Endothelial cell of umbilical vein (primary cell): Measurements from ENCODE around the gene LRRC28.

Experiments used
- CTCF ChIP-seq, 2 donors: IDR thresholded peaks; 1 replicate in 1 of 2; 2 replicates in 1 of 2; pipeline ENCODE4 v1.5.1; 2011; ENCODE audit warnings: low read length in 2 of 2, mild to moderate bottlenecking in 2 of 2, moderate library complexity in 2 of 2, control low read depth in 1 of 2, inconsistent platforms in 1 of 2, low read depth in 1 of 2; ENCODE audit not compliant: insufficient read depth in 1 of 2; ENCODE audit errors: extremely low read depth in 1 of 2
- FOS ChIP-seq: IDR thresholded peaks from 2 replicates; pipeline ENCODE4 v1.6.1; 2011; ENCODE audit warnings: mild to moderate bottlenecking, low read length, moderate library complexity, borderline replicate concordance; ENCODE audit not compliant: insufficient read depth
- MAX ChIP-seq: IDR thresholded peaks from 2 replicates; pipeline ENCODE4 v1.6.1; 2011; ENCODE audit not compliant: insufficient read depth, insufficient read length
- POLR2A ChIP-seq: IDR thresholded peaks from 2 replicates; pipeline ENCODE4 v1.6.1; 2012; ENCODE audit warnings: low read depth, mild to moderate bottlenecking, control low read depth, low read length

GRCh38 chr15:99424978-99425656 lies 173.8 kb downstream of the LRRC28 start:
- no peak for TF ChIP-seq CTCF (IDR thresholded peaks at IDR 0.05; ENCODE audit: extremely low read depth in 1 of 2, insufficient read depth in 1 of 2, low read depth in 1 of 2, low read length in 2 of 2)
- no peak for TF ChIP-seq POLR2A
- TF ChIP-seq FOS = peak; percentile 56
- TF ChIP-seq MAX = no peak
